Esophagus squamous epithelium (tissue), 4 donors: ENCODE results near the gene PBRM1.

ENCODE experiments used
- CTCF ChIP-seq, 6 experiments: fragments of 450-650 bp in 4 of 6; fragments of 200-600 bp in 2 of 6; sonication (generic) in 2 of 6; IDR thresholded peaks; one replicate each; pipeline ENCODE4 v1.5.1; 2016 to 2019; ENCODE audit warnings: antibody characterized with exemption in 6 of 6, mild to moderate bottlenecking in 4 of 6, moderate library complexity in 4 of 6
- POLR2A ChIP-seq, 4 donors: fragments of 450-650 bp; IDR thresholded peaks; one replicate each; pipeline ENCODE4 v1.6.1; 2017; ENCODE audit warnings: antibody characterized with exemption in 4 of 4, mild to moderate bottlenecking in 4 of 4, moderate library complexity in 3 of 4

DNA sequence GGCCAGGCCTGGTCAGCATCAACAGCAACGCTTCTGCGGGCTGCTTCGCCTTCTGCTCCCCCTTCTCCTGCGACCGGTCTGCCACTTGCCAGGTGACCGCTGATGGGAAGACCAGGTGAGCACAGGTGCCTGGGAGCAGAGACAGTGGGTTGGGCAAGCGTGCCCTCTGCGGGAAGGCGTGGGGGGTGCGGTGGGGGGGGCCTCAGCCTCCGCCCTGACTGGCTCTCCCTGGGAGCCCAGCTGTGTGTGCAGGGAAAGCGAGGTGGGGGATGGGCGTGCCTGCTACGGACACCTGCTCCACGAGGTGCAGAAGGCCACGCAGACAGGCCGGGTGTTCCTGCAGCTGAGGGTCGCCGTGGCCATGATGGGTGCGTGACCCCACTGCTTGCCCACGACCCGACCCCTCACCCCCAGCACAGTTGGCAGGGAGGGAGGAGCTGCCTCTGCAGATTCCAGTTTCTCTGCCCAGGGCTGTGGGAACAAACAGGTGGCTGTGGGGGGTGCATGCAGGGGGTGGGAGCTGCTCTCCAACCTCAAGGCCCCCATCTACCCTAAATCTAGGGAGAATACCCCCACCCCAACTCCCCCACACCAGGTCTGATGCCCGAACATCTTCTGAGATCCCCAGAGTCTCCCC is 181.8 kb downstream of the PBRM1 start:
- TF ChIP-seq POLR2A (IDR thresholded peaks at IDR 0.05) (no peak), CTCF (IDR thresholded peaks at IDR 0.05) (no peak)
